GM18502 (cell line): ENCODE data around the gene KRT25.
"Not testable (repeated sequence)": the region's sequence is repeated elsewhere in the genome, so short reads cannot be mapped to it uniquely, and the experiment has no call there.

Experiments
- ATAC-seq: cut with Tn5 transposase; IDR thresholded peaks from one replicate; pipeline ENCODE4 v1.9.1; 2021; ENCODE audit warnings: mild to moderate bottlenecking; ENCODE audit not compliant: unreplicated experiment, poor library complexity

The KRT25 gene

DNA sequence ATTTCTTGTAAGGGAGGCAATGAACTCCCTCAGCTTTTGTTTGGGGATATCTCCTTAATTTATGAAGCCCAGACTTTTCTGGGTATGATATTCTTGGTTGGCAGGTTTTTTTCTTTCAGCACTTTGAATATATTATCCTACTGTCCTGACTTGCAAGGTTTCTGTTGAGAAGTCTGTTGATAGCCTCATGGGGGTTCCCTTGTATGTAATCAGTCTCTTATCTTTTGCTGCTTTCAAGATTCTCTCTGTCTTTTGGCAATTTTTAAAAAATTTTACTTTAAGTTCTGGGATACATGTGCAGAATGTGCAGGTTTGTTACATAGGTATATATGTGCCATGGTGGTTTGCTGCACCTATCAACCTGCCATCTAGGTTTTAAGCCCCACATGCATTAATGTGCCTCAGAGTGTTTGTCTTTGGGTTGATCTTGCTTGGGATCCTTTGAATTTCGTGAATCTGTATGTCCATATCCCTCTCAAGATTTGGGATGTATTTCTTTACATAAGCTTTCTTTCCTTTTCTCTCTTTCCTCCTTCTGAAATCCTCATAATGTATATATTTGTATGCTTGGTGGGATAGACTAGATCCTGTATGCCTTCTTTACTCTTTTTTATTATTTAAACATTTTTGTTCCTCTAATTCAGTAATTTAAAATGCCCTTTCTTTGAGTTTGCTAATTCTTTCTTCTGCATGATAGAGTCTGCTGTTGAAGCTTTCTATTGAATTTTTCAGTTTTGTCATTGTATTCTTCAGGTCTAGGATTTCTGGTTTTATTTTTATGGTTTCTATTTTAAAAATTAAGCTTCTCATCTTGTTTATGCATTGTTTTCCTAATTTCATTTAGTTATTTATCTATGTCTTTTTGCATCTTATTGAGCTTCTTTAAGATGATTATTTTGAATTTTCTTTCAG is 5.2 kb upstream of the KRT25 start:
- no peak for ATAC-seq

DNA sequence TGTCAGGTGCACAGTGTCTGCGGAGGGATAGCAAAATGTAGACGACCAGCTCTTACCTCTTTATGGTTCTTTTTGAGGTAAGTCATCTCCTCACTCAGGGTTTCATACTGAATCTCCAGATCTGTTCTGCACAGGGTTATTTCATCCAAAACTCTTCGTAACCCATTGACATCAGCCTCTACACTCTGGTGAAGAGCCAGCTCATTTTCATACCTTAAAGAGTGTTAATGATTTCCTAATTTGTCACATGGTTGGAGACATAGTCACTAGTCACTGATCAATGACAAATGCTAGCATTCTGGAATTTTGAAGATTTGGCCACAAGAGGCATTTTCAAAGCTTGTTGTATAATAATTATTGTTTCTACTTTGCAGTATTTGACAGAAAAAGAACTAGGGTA is 1.3 kb downstream of the KRT25 start:
- ATAC-seq = no peak

DNA sequence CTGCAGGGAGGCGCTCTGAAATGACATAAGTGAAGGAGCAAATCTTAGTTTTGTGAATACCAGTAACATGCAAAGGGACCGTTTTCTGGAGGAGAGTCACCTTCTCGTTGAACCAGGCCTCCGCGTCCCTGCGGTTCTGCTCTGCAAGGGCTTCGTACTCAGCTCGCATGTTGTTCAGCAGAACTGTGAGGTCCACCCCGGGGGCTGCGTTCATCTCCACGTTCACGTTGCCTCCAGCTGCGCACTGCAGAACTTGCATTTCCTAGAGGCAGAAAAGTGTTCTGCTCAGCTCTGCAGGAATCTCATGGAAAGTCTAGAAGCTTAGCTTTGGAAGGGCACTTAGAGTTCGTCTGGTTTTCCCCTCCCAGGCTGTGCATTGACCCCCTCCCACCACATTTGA is 4.1 kb downstream of the KRT25 start:
- no peak for ATAC-seq

DNA sequence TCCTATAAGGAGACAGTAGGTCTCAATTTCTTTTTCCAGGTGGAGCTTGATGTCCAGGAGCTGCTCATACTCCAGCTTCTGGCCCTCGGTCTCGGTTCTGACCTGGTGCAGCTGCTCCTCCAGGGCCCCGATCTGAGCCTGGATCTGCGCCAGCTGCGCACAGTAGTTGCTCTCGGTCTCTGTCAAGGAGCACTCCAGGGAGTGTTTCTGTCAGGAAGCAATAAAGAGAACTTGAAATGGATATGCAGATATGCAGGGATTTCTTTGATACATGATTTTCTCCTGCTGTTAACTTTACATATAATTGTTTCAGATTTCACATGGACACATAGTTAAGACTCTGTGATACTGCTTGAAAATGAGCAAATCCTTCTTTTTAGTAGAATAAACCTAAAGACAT is 4.7 kb downstream of the KRT25 start:
- ATAC-seq = no peak

DNA sequence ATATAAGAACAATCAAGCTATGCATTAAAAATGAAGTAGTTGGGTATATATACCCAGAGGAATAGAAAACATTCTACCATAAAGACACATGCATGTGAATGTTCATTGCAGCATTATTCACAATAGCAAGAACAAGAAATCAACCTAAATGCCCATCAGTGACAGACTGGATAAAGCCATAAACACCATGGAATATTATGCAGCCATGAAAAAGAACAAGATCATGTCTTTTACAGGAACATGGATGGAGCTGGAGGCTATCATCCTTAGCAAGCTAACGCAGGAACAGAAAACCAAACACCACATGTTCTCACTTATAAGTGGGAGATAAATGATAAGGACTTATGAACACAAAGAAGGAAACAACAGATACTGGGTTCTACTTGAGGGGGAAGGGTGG is 6.5 kb downstream of the KRT25 start:
- not testable (repeated sequence) for ATAC-seq

DNA sequence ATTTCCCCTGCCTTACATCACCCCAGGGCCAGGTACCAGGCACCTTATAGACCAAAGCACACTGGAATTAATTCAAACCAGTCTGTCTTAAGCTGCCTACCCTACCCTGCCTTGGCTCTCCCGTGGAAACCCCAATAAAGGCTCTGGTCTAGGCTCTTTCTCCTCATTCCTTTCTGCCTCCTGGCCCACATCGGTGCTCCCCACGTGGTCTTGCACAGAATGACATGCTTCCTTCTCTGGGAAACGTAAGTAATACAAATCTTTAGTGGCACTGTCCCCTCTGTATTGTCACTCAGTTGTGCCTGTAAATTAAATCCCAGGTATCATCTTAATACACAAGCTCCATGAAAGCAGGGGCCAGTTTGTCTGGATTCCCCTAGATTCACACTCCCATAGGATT is 16.6 kb downstream of the KRT25 start:
- ATAC-seq = no peak

DNA sequence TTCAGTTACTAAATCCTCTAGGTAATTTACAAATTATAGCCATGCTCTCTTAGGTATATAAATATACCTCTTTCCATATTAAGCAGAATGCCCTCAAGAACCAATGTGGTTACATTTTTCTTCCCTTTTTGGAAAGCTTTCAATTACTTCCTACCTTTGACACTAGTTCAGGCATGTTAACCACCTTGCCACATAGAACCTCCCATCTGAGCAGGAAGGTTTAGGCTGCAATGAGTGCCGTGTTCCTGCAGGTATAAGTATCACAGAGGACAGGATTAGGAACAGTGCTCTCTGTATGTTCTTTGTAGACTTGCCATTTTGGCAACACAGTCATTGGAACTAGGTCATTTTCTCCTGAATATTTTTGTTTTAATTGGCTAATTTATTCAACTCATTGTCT is 20.1 kb downstream of the KRT25 start:
- ATAC-seq = no peak

DNA sequence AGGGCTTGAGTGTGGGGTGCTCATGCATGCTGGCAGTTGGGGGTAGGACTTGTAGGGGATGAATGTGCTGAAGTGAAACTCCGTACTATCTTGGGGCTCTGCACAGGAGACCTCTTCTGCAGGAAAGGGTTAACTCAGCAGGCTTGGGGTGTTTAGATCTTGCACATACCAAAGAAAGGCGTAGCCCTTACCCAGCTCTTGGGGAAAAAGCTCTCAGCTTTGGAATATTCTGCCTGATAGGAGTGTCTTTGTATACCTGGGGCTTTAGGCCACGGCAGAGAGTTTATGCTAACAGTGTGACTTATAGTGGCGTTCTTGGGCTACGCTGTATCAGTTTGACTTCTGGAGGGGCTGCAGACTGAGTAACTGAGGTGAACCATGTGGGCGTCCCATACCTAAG is 21.1 kb downstream of the KRT25 start:
- no peak for ATAC-seq

DNA sequence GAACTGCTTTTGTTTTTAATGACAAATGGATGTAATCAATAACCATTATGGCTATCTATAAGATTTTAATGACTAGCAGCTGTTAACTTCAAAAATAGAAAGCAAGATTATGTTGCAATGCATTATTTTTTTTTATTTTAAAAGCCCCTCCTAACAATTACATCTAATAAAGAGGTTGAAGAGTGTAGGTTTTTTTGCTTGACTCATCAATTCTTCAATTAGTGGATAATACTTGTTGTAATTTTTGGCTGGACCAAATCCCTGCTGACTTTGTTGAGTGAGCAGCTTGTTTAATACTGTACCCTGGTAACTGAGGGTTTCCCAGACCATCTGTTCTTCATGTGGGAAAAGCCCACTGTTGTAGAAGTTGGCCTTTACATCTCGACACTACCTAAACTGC is 24.2 kb downstream of the KRT25 start:
- ATAC-seq = no peak

DNA sequence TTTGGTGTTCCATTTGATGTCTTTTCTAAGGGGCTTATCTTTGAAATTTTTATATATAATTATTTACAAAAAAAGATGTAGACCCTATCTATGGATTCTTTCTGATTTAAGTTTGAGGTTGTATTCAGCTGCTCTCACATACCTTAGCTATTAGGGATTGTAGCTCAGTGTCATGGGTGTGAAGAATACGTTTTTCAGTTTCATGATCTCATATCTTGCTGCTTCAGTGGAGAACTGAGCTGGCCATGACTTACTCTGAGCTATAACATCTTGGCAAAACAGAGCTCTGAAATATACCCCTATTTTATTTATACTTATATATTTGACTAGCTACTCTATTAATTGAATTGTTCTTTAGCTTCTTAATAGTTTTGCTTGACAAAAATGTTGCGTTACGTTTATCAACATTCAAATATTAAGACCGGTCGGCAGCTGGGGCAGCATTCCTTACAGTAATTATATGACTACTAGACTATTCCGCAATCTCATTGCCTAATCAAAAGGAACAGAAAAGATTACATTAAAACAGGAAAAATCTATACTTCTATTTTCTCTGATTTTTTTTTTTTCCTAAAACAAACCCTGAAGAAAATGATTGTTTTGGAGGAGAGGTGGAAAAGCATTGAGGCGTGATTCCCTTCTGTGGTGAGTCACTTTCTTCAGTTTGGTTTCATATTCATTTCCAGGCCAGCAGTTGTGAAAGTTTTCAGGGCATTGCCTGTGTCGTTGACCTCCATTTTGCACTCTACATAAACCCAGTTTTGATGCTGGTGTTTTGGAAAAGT is 27.5 kb downstream of the KRT25 start:
- ATAC-seq = no peak

DNA sequence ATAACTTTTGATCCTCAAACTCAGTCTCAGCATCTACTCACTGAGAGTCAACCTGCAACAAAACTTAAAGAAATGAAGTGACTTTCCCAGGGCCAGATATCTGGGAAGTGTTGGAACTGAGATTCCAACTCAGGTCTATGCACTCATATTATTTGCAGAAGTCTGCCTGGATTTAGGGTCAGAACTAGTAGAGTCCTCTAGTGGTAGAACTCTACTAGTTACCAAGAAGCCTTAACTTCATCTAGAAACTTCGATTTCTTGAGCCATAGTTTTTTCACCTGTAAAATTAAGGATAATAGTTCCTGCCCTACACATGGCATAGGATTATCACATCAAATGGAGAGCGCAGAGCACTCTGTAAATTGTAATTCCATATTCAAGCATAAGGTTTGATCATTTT is 28.2 kb downstream of the KRT25 start:
- no peak for ATAC-seq

DNA sequence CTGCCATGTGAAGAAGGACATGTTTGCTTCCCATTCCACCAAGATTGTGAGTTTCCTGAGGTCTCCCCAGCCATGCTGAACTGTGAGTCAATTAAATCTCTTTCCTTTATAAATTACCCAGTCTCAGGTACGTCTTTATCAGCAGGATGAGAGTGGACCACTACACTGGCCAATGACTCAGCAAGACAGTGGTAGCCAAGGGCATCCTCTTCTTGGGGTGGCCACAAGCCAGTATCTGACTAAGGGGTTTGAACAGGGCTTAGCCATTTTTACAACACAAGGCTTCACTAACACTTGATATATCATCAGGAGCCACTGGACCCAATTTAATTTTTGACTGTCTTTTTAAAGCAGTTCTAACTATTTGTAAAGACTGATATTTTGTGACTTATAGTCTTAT is 30.5 kb downstream of the KRT25 start:
- no peak for ATAC-seq

DNA sequence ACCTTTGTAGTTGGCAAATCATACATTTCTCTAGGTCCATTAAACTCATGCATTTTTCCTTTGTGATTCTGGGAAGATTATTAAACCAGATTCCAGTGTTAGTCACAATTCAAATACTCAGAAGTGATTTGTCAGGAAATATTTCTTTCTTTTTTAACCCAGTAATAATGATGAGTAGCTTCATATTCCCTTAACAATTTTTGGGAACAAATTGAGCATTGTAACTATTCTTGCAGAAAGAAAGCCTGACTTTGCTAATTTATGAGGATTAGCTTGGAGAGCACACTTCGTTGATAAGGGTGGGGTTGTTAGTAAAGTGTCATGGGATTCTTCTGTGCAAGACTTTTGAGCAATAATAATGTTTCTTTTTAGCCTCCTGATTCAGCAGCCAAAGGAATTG is 32.9 kb downstream of the KRT25 start:
- no peak for ATAC-seq

DNA sequence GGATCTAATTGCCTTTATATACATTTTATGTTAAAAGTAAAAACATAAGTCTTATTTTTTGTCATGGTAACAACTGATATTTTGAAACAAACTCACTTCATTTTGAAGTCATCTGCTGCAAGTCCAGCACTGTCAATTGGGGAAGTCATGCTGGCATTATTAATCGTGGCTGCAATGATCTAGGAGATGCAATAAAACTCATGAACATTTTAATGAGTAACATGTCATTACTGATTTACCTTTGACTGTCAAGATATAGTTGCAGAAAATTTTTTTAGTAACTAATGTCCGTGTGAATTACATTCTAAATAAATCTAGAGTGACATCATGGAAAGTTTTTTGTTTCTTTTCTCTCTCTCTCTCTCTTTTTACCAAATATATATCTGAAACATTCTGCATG is 34.2 kb downstream of the KRT25 start:
- ATAC-seq = no peak

DNA sequence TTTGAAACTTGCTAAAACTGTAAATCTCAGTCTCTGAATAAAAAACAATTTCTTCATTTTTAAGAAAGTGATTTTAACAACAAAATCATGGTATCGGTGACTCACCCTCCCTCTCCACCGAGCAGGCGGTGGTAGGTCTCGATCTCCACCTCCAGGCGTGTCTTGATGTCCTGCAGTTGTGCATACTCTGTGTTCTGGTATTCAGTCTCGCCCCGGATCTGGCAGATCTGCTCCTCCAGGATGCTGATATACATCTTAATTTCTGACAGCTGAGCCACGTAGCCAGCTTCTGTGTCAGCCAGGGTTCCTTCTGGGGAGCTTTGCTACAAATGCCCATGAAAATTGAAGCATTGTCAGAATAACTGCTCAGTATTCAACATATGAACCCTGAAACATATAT is 36.2 kb downstream of the KRT25 start:
- no peak for ATAC-seq

DNA sequence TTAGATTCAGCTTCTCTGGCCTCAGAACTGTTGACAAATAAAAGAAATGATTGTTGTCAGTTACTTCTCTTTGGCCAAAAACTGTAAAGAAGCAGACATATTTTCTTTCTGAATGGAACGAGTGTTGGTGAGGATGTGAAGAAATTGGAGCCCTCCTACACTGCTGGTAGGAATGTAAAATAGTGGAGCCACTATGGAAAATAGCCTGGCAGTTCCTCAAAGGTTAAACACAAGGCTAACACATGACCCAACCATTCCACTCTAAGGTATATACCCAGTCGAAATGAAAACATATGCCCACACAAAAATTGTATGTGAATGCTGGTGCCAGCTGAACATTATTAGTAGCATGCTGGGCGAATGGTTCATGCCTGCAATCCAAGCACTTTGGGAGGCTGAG is 37.4 kb downstream of the KRT25 start:
- ATAC-seq = no peak

DNA sequence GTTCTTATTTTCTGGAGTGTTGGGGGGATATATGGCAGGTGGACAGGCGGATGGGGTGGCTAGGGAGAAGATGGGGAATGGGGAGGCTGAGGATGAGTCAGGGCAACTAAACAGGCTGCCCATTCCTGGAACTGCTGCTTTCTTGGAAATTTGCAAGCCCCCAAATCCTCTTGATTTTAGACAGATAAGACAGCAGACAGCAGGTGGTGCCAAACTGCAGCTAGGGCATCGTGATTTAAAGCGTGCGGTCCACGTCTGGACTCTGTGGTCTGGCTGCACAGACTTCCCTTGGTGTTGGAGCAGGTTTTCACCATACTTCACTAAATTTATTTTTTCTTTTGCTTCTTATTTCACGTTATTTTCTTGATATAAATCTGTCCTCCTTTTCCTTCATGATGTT is 40.7 kb downstream of the KRT25 start:
- ATAC-seq = no peak

DNA sequence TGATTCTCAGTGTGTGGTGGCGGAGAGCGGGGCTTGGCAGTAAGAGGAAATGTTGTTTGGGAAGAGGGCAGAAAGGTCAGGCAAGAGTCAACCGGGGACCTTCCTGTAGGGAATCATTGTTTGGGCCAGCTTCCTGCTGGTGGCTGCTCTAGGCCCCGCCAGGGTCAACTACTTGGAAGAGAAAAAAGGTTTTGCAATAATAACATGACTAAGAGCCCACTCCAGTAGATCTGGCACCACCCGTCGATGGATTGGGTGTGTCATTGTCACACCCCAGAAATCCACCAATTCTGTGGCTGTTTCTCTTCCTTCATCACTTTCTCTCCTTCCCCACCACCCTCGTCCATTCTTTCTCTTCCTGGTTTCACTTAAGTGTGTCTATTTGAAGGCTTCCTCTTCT is 47.4 kb downstream of the KRT25 start:
- ATAC-seq = no peak

DNA sequence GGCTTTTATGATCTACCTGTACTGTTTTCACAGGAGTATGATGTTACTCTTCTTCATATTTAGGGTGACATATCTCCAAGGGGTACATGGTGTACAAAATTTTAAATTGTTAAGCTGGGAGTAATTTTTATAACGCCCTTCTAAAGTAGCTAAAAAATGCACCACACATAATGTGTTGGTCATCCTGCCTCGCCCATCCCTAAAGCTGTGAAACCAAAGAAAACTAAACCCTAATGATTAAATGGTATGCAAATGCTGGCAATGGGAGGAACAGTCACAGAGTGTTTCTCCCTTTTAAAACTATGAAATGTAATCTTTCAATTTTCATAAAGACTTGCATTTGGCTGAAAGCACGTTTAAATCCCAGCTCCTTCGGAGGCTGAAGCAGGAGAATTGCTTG is 49.5 kb downstream of the KRT25 start:
- ATAC-seq = no peak

DNA sequence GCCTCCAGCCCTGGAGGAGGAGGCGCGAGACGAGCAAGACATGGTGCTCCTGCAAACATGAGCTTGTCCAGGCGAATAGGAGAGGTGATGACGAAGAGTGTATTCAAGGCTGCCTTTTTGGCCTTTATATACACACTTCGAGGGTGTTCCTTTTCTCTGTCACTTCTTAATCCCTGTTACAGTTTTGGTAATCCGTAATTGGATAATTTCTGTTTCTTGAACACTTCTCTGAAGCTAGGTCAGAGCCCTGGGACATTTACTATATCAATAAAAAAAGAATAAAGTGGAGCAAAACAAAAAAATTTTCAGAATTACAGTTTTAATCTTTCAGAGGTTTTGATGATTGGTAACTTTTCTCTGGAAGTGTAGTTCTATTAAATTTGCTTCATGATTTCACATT is 51.5 kb downstream of the KRT25 start, which contains the start of gene KRT24:
Gene KRT24, minus strand, starts transcription at position 101 of the 400 bp plus-strand sequence. Its CDS starts 59 bp downstream, at position 42.
- ATAC-seq = no peak

DNA sequence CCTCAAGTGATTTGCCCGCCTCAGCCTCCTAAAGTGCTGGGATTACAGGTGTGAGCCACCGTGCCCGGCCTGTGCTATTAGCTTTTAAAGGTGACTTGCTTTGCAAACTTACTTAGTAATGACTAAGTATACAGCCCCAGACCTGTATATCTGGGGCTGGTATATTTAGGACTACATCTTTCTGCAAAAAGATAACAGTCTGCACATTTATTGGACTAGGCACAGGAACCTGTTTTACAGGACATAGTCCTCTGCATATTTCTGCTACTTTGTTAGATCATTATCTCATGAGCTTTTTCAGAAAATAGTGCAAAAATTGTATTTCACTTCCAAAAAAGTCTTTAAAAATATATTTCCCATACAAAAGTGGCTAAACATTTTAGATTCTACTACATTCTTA is 52.9 kb downstream of the KRT25 start:
- no peak for ATAC-seq

DNA sequence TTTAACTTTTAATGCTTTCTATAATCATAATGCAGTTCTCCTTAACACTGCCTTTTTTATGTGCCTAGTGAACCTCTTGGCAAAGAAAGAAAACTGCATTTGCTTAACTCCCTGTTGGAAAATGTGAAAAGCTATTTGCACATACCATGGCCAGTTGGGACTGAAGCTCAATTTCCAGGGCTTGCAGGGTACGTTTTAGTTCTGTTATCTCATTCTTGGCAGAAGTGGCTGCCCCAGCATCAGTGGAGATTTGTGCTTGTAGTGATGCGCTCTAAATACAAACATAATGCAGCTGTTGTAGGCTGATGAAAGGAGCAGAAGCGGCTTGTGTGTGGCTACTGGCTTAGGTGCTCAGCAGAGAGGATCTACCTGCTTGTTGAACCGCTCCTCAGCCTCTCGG is 55.3 kb downstream of the KRT25 start:
- no peak for ATAC-seq
